AG08395 (cell line): Measurements from ENCODE around the gene ITPR2.
A peak's percentile ranks its signal among the peaks of the same experiment; 100 is the strongest.

Experiments
- DNase-seq: peaks from one replicate; pipeline ENCODE4 v3.0.0; 2012; ENCODE audit warnings: mixed read lengths, low spot score

The ITPR2 gene

DNA sequence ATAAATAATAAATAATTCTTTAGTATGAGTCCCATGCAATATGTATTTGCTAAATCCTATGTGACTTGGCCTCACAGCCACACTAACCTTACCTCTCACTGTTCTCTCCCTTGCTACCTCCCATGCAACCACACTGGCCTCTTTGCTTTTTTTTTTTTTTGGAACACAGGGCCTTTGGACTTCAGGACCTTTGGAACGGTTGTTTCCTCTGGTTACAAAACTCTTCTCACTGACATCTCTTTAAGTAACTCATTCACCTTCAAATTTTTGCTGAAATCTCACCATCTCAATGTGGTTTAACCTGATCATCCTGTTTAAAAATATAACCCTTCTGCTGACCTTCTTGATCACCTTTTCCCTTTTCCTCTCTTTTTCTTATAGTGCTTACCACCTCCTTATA lies 443.7 kb downstream of the ITPR2 start:
- DNase-seq: no peak

DNA sequence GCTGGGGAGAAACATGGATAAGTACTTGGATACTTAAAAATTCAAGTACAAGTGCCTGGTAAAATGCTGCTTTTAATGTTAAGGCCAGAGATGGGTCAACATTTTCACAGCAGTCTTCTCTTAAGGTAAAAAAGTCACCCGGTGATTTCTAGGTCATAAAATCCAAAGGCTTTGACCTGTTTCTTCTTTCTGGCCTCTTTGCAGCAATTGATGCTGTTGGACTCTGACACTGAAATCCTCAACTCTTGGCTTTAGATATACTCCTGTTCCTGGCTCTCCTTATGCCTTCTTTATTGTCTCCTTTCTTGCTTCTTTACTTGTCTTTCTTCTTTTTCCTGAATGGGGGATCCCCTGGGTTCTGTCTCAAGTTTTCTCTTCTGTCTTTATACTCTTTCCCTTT lies 448.5 kb downstream of the ITPR2 start:
- no peak for DNase-seq

GRCh38 chr12:26383041-26383440 lies 450.0 kb downstream of the ITPR2 start:
- no peak for DNase-seq

DNA sequence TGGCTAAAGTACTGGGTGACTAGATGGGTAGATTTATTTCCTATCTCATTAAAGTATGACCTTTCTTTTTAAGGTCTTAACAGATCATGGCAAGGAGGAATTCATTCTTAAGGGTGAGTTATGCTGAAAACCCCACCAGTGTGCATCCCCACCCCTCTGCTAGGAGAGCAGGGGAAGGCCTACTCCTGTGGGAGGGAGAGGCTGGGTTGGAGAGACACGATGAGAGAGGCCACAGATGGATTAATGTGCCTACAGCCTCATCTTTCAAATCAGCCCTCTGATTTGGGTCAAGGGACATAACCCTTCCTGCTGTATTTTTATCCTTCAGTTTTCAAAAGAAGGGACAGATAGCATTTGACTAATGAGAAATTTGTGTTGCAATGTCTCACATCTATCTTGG lies 452.1 kb downstream of the ITPR2 start:
- DNase-seq: no peak

- DNase-seq: no peak
Measured at GRCh38 chr12:26379777-26380467, 453.1 kb downstream of the ITPR2 start.

DNA sequence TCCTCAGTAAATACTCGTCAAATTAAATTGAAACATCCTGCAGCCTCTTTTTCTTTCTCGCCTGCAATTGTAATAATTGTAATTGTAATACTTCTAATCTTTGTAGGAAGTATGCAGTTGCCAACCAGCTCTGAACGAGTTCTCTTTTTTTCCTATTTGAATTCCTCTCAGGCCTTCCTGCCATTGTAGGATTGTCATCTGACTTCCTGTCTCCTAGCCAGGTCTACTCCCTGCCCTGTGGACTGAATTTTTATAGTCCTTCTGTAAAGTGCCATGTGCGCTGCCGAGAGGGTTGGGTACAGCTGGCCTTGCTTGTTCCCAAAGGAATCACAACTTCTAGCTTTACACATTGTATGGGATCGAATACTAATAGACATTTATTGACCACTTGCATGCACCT lies 454.3 kb downstream of the ITPR2 start:
- DNase-seq: no peak

- no peak for DNase-seq
Measured at GRCh38 chr12:26374934-26375680, 457.9 kb downstream of the ITPR2 start.

GRCh38 chr12:26373606-26374495 lies 459.1 kb downstream of the ITPR2 start:
- DNase-seq: no peak

GRCh38 chr12:26372866-26373265 lies 460.1 kb downstream of the ITPR2 start:
- DNase-seq: no peak

DNA sequence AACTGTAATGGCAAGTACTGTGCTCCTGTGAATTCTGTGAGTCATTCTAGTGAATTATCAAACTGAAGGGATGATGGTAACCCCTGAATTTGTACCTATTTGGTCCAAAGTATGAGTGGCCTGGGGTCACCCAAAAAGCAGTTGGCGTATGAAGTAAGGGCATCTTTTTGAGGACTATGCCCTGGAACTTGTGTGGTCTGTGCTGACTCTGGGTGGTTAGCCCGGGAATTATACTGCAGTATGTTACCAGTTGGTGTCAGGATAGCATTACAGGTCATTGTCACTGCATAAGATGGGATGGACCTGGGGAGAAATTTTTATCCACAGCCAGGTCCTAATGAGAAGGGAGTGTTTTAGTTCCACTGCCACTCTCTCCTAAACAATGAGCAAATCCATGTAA lies 462.9 kb downstream of the ITPR2 start:
- no peak for DNase-seq

DNA sequence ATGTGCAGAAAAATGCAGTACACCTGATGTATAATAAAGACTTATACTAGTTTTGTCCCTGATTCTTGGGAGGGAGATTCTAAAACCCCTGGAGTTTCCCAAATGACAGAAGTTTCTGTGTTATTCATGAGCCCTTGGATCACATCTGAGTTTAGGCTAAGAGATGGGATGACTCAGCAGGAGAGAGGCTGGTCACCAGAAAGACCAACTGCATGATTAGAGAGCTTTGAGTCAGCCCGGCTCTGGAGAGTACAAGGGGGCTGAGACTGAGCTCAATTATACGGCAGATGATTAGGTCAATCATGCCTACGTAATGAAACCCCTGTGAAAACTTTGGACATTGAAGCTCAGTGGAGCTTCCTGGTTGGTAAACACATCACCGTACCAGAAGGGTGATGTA lies 463.4 kb downstream of the ITPR2 start:
- peak; percentile 88 for DNase-seq

- DNase-seq: no peak
Measured at GRCh38 chr12:26367991-26368730, 464.8 kb downstream of the ITPR2 start.

GRCh38 chr12:26361964-26362363 lies 471.0 kb downstream of the ITPR2 start:
- no peak for DNase-seq

DNA sequence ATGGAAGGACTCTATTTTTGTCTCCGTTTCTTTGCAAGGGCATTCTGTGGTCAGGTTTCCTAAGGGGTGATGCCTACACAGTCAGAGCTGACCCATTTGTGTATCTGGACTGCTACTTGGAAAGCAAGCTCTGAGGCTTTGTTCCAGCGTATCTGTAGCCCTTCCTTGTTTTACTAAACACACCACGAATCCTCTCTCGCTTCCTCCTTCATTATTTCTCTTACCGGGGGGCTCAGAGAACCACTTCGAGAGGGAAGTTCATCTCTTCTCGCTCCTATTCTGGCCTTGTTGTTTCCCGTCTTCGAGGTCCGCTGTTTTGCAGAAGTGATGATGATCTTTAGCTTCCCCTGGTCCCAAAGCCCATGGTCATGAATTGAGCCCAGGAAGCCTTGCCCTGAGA lies 472.9 kb downstream of the ITPR2 start:
- no peak for DNase-seq

DNA sequence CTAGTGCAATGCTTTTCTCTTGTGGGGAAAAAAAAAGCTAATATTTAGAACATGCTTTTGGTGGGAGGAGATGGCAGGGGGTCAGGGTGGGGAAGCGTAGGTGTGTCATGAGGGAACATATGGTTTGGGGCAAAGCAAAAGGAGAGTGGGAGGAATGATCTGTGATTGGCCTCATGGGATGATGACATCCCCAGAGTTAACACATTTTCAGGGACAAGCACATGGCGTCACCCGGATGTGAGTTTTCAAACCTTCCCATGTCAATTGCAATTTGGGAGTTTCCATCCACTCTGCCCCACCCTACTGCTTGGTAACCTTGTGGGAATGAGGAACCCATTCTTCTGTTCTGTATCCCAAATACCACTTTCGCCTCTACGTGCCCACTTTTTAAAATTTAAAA lies 473.4 kb downstream of the ITPR2 start:
- no peak for DNase-seq

DNA sequence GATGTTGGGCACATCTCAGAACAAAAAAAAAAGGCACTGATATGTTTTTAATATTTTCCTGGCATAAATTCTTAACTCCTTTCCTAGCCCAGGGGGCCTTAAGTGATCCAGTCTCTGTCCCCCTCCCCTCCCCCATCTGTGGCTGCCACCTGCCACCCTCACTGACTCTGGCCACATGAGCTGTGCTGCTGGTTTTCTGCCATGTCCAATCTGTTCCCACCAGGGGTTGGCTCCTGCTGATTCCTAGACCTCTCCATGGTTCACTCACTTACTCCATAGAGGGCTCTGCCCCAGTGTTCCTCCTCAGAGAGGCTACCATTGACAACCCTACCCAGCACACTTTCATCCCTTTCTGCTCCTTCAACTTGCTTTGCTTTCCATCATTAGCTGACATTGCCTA lies 474.3 kb downstream of the ITPR2 start:
- DNase-seq: no peak

DNA sequence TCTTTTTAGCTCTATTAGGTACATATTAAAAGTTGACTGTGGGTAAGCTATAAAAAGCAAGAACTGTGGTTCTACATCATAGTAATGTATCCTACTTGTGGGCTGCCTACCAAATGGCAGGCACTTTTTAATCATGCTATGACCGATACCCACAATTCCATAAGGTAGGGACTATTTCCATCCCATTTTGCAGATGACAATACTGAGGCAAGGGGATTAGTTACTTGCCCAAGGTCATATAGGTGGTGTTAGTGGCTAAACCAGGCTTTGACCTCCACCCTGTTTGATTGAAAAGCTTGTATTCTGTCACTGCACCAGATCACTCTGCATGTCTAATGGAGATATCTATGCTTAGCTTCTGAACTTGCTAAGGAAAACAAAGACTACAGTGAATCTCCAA lies 485.7 kb downstream of the ITPR2 start:
- no peak for DNase-seq

- no peak for DNase-seq
Measured at GRCh38 chr12:26346736-26347135, 486.3 kb downstream of the ITPR2 start.

GRCh38 chr12:26345471-26346003 lies 487.5 kb downstream of the ITPR2 start:
- no peak for DNase-seq

- DNase-seq: no peak
Measured at GRCh38 chr12:26341491-26341890, 491.5 kb downstream of the ITPR2 start.

GRCh38 chr12:26340649-26341048 lies 492.3 kb downstream of the ITPR2 start:
- DNase-seq: no peak

DNA sequence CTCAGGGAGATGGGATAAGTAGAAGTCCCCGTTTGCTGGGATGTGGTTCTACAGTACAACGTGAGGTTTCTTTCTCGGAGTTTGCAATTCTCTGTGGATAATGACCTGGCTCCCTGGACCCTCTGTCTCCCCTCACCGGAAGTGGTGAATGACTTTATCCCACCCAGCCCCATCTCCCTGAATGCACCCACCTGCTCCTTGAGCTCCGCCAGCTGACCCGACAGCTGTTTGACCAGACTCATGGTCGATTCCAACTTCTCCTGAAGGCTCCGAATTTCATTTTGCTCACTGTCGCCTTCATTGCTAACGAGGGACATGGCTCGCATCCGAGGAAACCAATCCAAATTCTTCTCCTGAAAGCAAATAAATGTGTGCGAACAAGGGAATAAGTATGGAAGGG lies 493.0 kb downstream of the ITPR2 start:
- DNase-seq: no peak
